Neural cell (in vitro differentiated cells): ENCODE data around the gene EHBP1. TPM values are rescaled to one million over a fixed set of nuclear protein-coding genes. Genes with fewer than 3 reads are reported as not detected.

ENCODE experiments used
- H2AFZ ChIP-seq: fragments of 200-600, 300-800 bp; sonication (generic), shearing (Covaris generic); 2 replicates; pipeline ENCODE4 v1.6.0; 2014; ENCODE audit warnings: low read depth, mild to moderate bottlenecking, antibody characterized with exemption, low read length, moderate library complexity
- H3F3A ChIP-seq: fragments of 200-600 bp; shearing (Covaris generic); 2 replicates; pipeline ENCODE4 v1.6.1; 2016; ENCODE audit warnings: mild to moderate bottlenecking, moderate library complexity, mixed read lengths, antibody characterized with exemption, low read length; ENCODE audit not compliant: insufficient read depth, poor library complexity, severe bottlenecking
- H3K27ac ChIP-seq: fragments of 200-600, 300-800 bp; sonication (generic), shearing (Covaris generic); 2 replicates; pipeline ENCODE4 v1.5.1; 2014; ENCODE audit warnings: mild to moderate bottlenecking, low read length, moderate library complexity
- H3K27me3 ChIP-seq: fragments of 300-800, 200-600 bp; sonication (generic), shearing (Covaris generic); 2 replicates; pipeline ENCODE4 v1.6.0; 2014; ENCODE audit warnings: mild to moderate bottlenecking, low read depth, low read length, moderate library complexity; ENCODE audit not compliant: insufficient read depth
- H3K36me3 ChIP-seq: fragments of 300-800, 200-600 bp; sonication (generic), shearing (Covaris generic); 2 replicates; pipeline ENCODE4 v1.5.1; 2014; ENCODE audit warnings: mild to moderate bottlenecking, antibody characterized with exemption, low read length, moderate library complexity; ENCODE audit not compliant: insufficient read depth
- H3K4me2 ChIP-seq: fragments of 300-800, 200-600 bp; sonication (generic), shearing (Covaris generic); 2 replicates; pipeline ENCODE4 v1.6.0; 2014; ENCODE audit warnings: mild to moderate bottlenecking, low read length
- H3K4me3 ChIP-seq: fragments of 300-800, 200-600 bp; sonication (generic), shearing (Covaris generic); 2 replicates; pipeline ENCODE4 v1.5.1; 2014; ENCODE audit warnings: mild to moderate bottlenecking, low read length, moderate library complexity
- H3K79me2 ChIP-seq: fragments of 200-600 bp; shearing (Covaris generic); replicated peaks from 2 replicates; pipeline ENCODE4 v1.6.0; 2014; ENCODE audit warnings: mild to moderate bottlenecking, low read length, moderate library complexity; ENCODE audit not compliant: insufficient read depth
- H3K9ac ChIP-seq: fragments of 300-800, 200-600 bp; sonication (generic), shearing (Covaris generic); 2 replicates; pipeline ENCODE4 v1.6.1; 2016; ENCODE audit warnings: mild to moderate bottlenecking, low read length, mixed read lengths
- H3K9me2 ChIP-seq: fragments of 200-600 bp; shearing (Covaris generic); 2 replicates; pipeline ENCODE4 v1.6.1; 2016; ENCODE audit warnings: mild to moderate bottlenecking, low read length, mixed read lengths; ENCODE audit not compliant: insufficient read depth
- H3K9me3 ChIP-seq: fragments of 200-600, 300-800 bp; sonication (generic), shearing (Covaris generic); 2 replicates; pipeline ENCODE4 v1.6.1; 2016; ENCODE audit warnings: mild to moderate bottlenecking, mixed run types, low read length, moderate library complexity, mixed read lengths
- H4K20me1 ChIP-seq: fragments of 200-600 bp; shearing (Covaris generic); 2 replicates; pipeline ENCODE4 v1.6.1; 2016; ENCODE audit warnings: mild to moderate bottlenecking, mixed run types; ENCODE audit not compliant: insufficient read depth
- CTCF ChIP-seq: fragments of 450-650 bp; IDR thresholded peaks from 2 replicates; pipeline ENCODE4 v1.5.1; 2014; ENCODE audit warnings: antibody characterized with exemption, mild to moderate bottlenecking, moderate library complexity; ENCODE audit not compliant: poor library complexity, severe bottlenecking
- EP300 ChIP-seq: fragments of 450-650 bp; conservative IDR thresholded peaks from 2 replicates; pipeline ENCODE4 v1.6.1; 2014; ENCODE audit warnings: antibody characterized with exemption, mild to moderate bottlenecking, moderate library complexity; ENCODE audit not compliant: poor library complexity, severe bottlenecking
- EZH2 ChIP-seq: fragments of 200-600, 300-800 bp; shearing (Covaris generic), sonication (generic); IDR thresholded peaks from 2 replicates; pipeline ENCODE4 v1.6.1; 2014; ENCODE audit warnings: antibody characterized with exemption, low read length, borderline replicate concordance, mild to moderate bottlenecking; ENCODE audit not compliant: insufficient read depth, poor library complexity, severe bottlenecking
- MXI1 ChIP-seq: fragments of 450-650 bp; conservative IDR thresholded peaks from 2 replicates; pipeline ENCODE4 v1.6.1; 2014; ENCODE audit warnings: antibody characterized with exemption, mild to moderate bottlenecking; ENCODE audit not compliant: poor library complexity, severe bottlenecking
- POLR2AphosphoS5 ChIP-seq: IDR thresholded peaks from 2 replicates; pipeline ENCODE4 v1.6.1; 2012
- RAD21 ChIP-seq: fragments of 450-650 bp; conservative IDR thresholded peaks from 2 replicates; pipeline ENCODE4 v1.6.1; 2014; ENCODE audit warnings: antibody characterized with exemption, mild to moderate bottlenecking, moderate library complexity
- REST ChIP-seq: IDR thresholded peaks from 2 replicates; pipeline ENCODE4 v1.6.1; 2012; ENCODE audit warnings: borderline replicate concordance
- SMC3 ChIP-seq: fragments of 450-650 bp; conservative IDR thresholded peaks from 2 replicates; pipeline ENCODE4 v1.6.1; 2014; ENCODE audit warnings: antibody characterized with exemption, mild to moderate bottlenecking, moderate library complexity; ENCODE audit not compliant: poor library complexity
- TAF1 ChIP-seq: IDR thresholded peaks from 2 replicates; pipeline ENCODE4 v1.6.1; 2012; ENCODE audit warnings: low read depth
- polyA plus RNA-seq: library from polyadenylated mRNA; depleted of rRNA; stranded (reverse); fragments of >200 nt; gene quantifications from 2 replicates; pipeline ENCODE4 v1.2.3, GENCODE V29; 2014

EHBP1 gene
- polyA plus RNA-seq, 1 donor from 2014 or later = 52.6 TPM

DNA sequence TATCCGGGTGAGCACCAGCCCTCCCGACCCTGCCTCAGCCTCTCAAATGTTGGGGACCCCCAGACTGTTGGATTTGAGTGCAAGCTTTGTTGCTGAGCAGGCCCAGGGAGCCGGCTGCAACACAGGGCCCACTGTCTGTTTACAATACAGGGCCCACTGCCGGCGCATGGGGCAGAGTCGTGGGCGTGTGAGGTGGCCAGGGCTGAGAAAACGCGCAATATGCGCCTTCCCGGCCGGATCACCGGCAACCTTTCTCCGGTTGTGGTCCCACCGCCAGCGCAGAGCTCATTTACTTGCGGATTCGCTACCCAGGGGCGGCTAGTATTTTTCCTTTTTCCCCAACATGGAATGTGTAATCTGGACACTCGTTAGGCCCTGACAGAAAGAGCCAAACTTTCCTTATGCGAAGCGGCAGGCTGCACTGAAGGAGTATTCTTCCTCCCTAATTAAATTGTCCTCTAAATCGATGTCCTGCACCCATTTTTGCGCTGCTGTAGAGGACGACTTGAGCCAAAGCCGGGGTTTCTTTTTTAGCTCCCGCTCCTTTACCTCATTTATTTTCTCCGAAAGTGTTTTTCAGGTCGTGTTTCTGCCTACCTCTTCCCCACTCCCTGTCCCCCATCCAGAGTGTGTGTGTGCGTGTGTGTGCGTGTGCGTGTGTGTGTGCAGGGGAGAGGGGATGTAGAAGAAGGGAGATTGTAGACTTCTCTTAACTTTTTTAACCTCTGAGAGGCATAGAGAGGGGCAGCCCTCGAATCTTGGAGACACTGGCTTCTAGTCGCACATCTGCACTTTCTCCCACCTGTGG lies 347.8 kb downstream of the EHBP1 start:
- no peaks in the 10 kb centered on the region for H3K36me3 ChIP-seq
- H3K79me2 ChIP-seq = no peaks in the 10 kb centered on the region
- TF ChIP-seq CTCF = no peak
- no peak for TF ChIP-seq REST
- no peak for TF ChIP-seq SMC3
- no peak for TF ChIP-seq EZH2
- TF ChIP-seq MXI1 = no peak
- no peak for TF ChIP-seq TAF1
- TF ChIP-seq EP300 = no peak
- no peak for TF ChIP-seq POLR2AphosphoS5
- no peak for TF ChIP-seq RAD21
- peaks cover 99% of the 10 kb centered on the region for H3K27me3 ChIP-seq
- peaks cover 14% of the 10 kb centered on the region for H3K9me3 ChIP-seq
- no peaks in the 10 kb centered on the region for H3K9me2 ChIP-seq
- H3F3A ChIP-seq = no peaks in the 10 kb centered on the region
- no peak overlapping the region for H2AFZ ChIP-seq
- no peaks in the 10 kb centered on the region for H4K20me1 ChIP-seq
- no peak overlapping the region for H3K4me2 ChIP-seq
- H3K4me3 ChIP-seq = no peak overlapping the region
- no peak overlapping the region for H3K9ac ChIP-seq
- H3K27ac ChIP-seq = no peak overlapping the region

GRCh38 chr2:63053889-63054602 lies 348.5 kb downstream of the EHBP1 start:
- H3K27ac ChIP-seq = no peak overlapping the region
- TF ChIP-seq CTCF = no peak
- no peak for TF ChIP-seq REST
- TF ChIP-seq EZH2 = no peak
- no peak for TF ChIP-seq RAD21
- no peak for TF ChIP-seq EP300
- no peak overlapping the region for H3K9ac ChIP-seq
- H3K9me3 ChIP-seq = peaks cover 14% of the 10 kb centered on the region
- no peaks in the 10 kb centered on the region for H4K20me1 ChIP-seq
- H3K4me2 ChIP-seq = no peak overlapping the region
- no peaks in the 10 kb centered on the region for H3K9me2 ChIP-seq
- no peaks in the 10 kb centered on the region for H3F3A ChIP-seq
- no peak overlapping the region for H2AFZ ChIP-seq
- H3K4me3 ChIP-seq = no peak overlapping the region
- no peaks in the 10 kb centered on the region for H3K79me2 ChIP-seq
- peaks cover 99% of the 10 kb centered on the region for H3K27me3 ChIP-seq
- H3K36me3 ChIP-seq = no peaks in the 10 kb centered on the region
